ENCODE data around the gene KCNN1.
A peak's percentile ranks its signal among the peaks of the same experiment; 100 is the strongest.
"Not testable (repeated sequence)": the region's sequence is repeated elsewhere in the genome, so short reads cannot be mapped to it uniquely, and the experiment has no call there.

Gene KCNN1

DNA sequence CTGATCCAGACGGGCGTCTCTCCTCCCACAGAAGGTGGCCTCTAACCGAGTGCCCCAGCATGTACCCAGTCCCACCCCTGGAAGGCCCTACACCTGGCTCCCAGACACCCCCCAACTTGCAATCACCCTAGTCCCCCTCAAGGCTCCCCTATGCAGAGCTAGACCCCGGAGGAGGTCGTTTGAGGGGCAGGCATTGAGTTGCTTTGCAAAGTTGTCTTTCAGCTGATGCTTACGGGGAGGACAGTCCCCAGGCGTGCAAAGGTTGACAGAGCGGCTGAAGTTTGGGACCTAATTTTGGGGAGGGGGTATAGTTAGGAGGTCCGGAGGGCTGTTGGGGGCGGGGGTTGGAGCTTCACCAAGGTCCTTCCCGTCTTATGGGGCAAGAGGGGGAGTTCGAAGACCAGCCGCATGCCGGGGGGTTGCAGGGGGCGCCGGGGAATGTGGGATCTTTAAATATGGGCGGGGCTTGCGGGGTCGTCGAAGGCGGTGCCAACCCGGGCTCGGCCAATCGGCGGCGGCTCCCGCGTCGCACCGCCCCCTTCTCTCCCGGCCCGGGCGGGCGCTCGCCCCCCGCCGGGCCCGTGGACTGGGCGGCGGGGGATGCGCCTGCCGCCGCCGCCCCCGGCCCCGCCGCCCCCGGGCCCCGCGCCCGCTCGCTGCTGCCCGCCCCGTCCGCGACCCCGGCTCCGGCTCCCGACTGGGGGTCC is at the start of gene KCNN1:
Gene KCNN1, plus strand, starts transcription at position 558 of the 707 bp plus-strand sequence. CDS start 6,782 bp downstream, outside the sequence.
- no peak for DNase-seq (ENCODE audit: low spot score)

DNA sequence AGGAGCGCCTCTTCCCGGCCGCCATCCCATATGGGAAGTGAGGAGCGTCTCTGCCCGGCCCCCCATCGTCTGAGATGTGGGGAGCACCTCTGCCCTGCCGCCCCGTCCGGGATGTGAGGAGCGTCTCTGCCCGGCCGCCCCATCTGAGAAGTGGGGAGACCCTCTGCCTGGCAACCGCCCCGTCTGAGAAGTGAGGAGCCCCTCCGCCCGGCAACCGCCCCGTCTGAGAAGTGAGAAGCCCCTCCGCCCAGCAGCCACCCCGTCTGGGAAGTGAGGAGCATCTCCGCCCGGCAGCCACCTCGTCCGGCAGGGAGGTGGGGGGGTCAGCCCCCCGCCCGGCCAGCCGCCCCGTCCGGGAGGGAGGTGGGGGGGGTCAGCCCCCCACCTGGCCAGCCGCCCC is 48.8 kb upstream of the KCNN1 start:
- DNase-seq (ENCODE audit: low spot score), result not testable (repeated sequence)

DNA sequence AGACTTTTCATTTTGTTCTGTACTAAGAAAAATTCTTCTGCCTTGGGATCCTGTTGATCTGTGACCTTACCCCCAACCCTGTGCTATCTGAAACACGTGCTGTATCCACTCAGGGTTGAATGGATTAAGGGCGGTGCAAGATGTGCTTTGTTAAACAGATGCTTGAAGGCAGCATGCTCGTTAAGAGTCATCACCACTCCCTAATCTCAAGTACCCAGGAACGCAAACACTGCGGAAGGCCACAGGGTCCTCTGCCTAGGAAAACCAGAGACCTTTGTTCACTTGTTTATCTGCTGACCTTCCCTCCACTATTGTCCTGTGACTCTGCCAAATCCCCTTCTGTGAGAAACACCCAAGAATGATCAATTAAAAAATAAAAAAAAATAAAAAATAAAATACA is 47.8 kb upstream of the KCNN1 start:
- DNase-seq (ENCODE audit: low spot score), result not testable (repeated sequence)

DNA sequence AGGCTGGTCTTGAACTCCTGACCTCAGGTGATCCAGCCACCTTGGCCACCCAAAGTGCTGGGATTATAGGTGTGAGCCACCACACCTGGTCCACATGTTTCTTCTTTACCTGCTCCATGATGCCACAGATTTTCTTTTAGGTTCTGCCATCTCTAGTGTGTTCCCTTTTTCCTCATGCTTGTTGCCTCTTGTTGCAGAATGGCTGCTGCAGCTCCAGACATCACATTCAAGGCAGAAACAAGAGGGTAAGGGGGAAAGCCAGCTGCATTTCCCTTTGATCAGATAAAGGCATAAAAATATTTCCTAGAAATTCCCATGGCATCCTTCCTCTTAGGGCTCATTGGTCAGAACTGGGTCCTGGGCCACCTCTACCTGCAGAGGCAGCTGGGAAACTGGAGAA is 46.4 kb upstream of the KCNN1 start:
- no peak for DNase-seq (ENCODE audit: low spot score)

DNA sequence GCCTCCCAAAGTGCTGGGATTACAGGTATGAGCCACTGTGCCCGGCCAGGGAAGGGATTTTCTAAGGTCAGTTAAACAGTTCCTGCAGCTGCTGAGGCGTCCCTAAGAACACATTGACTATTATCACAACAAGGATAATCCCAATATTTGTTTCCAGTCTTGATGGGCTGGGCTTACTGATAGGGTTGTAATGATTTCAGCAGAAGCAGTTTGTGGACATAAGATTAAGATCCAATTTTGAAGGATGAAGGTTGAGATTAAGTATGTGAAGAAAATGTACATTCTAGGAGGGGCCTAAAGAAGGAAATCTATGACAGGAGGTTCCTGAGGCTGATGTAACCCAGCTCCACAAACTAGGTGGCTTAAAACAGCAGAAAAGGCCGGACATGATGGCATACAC is 44.8 kb upstream of the KCNN1 start:
- no peak for DNase-seq (ENCODE audit: low spot score)

DNA sequence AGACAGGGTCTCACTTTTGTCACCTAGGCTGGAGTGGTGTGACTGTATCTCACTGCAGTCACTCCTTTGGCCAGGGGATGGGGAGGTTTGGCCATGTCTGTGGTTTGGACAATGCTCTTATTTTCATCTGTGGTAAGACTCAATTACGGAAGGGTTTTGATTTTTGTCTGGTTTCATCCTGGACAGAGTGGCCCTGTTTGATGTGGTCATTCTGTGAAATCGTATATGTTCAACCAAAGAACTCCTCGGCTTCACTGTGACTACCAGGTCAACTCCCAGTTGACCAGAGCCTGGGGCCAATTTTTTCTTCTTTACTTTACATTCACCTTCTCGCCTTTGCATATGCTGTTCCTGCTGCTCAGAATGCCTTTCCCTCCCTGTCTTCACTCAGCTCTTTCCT is 40.9 kb upstream of the KCNN1 start:
- no peak for DNase-seq (ENCODE audit: low spot score)

DNA sequence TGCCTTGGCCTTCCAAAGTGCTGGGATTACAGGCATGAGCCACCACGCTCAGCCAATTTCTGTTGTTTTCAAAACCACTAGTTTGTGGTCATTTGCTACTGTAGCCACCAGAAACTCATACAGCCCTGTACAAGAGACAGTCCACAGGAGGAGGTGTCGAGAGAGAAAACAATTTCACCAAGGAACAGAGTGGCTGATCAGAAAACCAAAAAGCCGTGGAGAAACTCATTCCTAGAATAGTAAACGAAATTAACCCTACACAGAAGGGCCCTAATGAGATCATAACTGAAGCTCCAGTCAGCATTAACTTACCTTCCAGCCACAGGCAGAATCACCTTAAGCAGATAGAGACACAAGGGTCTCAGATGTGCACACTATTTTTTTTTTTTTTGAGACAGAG is 37.9 kb upstream of the KCNN1 start:
- DNase-seq (ENCODE audit: low spot score), result no peak

DNA sequence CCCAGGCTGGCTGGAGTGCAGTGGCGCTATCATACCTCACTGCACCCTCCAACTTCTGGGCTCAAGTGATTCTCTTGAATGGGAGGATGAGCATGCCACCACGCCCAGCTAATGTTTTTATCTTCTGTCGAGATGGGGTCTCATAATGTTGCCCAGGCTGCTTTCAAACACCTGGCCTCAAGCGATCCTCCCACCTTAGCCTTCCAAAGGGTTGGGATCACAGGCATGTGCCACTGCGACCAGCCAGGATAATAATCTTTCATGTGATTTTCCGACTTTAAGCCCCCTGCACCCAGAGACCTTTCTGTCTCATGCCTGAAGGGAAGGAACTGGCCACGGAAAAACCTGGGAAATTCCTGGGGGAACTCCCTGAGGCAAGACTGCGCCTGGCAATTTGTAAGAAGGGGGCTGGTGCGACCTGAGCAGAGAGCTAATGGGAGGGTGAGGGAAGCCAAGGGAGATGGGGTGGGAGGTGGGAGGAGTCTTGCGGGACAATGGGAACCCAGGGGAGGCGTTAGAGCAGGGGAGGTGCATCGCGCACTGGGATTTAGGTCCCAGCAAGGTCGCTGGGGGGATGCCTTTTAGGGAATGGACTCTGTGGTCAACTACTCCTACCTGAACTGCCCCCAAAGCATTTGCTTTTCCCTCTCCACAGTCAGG is 35.2 kb upstream of the KCNN1 start:
- DNase-seq (ENCODE audit: low spot score), result no peak

DNA sequence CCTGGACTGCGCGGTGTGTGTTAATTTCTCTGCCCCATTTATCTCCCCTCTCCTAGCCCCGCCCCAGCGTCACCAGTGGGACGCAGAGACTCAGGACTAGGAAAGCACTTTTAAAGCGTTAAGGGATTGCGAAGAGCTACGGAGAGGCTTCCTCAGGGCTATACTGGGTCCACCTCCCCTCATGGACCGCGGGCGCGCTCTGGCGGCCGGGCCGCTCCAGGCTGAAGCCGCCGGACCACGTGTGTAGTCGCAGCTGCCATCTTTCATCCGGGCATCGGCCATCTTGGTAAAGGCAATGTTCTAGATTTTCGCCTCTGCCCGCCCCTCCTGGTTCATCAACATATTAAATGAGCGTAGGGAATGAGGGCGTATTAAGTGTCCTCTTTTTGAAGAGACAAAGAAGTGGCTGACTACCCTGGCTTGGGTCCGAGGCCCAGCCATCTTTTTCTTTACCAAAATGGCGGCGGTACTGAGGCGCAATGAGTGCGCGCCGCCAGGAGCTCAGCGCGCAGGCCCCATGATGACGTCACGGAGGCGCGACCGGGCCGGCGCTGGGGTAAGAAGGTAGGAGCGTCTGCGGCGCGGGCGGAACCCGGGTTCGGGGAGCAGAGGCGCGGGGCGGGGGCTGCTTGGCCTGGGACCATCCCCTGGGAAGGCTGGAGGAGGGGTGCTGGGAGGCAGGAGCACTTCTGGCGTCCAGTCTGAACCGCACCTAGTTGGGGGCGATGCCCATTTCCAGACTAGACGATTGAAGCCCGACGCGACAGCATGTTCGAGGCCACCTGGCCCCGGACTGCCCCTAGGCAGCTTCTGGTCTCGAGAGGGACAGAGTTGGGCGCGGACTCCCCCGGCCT is 34.2 kb upstream of the KCNN1 start, which contains the start of gene CCDC124:
Gene CCDC124, plus strand, starts transcription at position 531 of the 854 bp plus-strand sequence. CDS start 3,406 bp downstream, outside the sequence.
- DNase-seq (ENCODE audit: low spot score), result peak; percentile 93

DNA sequence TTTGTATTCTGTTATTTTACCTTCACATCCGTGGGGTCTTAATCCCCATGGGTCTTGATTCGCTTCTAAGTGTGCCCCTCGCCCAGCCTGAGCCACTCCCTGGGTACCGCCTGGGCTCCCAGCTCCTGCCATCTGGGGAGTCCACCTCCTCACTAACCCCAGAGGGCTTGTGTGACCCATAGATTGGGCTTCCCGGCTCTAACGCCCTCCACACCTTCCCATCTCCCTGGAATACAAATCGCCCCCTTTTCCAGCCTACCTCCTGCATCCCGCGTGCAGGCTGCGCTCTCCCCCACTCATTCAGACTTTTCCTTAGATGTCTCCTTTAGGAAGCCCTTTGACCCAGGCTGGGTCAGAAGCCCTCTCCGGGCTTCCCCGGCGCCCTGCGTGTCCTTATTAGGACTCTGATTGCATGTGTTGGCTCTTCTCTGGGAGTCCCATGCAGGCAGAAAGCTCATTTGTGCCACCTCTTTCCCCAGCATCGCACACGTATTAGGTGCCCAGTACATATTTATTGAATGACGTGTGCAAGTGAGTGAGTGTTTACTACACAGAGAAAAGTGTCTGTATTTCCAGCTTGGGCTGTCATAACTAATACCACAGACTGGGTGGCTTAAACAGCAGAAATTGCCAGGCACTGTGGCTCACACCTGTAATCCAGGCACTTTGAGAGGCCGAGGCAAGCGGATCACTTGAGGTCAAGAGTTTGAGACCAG is 33.3 kb upstream of the KCNN1 start:
- no peak for DNase-seq (ENCODE audit: low spot score)

DNA sequence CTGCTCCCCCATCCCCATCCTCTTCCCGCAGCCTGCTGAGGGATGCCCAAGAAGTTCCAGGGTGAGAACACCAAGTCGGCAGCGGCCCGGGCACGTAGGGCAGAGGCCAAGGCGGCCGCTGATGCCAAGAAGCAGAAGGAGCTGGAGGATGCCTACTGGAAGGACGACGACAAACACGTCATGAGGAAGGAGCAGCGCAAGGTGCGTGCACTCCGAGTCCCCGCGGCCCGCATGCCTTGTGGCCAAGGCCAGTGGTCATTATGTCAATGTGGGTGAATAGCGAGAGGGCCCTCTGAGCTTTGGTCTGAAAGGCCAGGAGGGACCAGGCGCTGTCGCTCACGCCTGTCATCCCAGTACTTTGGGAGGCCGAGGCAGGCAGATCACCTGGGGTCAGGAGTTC is 30.5 kb upstream of the KCNN1 start:
- no peak for DNase-seq (ENCODE audit: low spot score)

DNA sequence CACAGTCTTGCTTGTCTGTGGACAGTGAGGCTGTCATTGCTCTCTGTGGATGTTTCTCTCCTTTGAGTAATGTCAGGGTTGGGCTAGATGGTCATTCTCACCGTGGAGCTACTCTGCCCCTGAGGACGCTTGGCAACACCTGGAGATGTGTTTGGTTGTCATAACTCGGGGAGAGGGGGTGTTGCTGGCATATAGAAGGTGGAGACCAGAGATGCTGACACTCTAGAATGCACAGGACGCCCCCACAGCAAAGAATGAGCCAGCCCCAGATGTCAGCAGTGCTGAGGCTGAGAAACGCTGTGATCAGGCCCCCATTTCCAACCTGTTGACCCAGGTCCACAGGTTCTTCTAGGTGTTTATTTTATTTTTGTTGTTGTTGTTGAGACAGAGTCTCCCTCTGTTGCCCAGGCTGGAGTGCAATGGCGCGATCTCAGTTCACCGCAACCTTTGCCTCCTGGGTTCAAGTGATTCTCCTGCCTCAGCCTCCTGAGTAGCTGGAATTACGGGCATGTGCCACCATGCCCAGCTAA is 29.5 kb upstream of the KCNN1 start:
- no peak for DNase-seq (ENCODE audit: low spot score)

DNA sequence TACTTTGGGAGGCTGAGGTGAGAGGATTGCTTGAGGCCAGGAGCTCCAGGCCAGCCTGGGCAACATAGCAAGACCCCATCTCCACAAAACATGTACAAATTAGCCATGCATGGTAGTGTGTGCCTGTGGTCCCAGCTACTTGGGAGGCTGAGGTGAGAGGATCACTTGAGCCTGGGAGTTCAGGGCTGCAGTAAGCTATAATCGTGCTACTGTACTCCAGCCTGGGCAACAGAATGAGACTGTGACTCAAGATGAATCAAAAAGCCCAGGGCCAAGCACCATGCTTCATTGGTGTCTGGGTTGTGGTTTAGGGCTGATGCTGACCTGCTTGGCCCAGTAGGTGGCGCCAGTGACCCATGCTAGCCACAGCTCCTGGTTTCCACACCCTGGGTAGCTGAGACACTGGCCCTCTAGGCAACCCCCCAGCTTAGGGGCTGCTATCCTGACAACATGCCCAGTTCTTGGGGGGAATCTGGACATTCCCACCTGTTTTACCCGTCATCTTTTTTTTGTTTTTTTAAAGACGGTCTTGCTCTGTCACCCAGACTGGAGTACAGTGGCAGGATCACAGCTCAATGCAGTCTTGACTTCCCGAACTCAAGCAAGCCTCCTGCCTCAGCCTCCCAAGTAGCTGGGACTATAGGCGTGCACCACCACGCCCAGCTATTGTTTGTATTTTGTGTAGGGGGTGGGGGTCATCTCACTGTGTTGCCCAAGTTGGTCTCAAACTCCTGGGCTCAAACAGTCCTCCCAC is 28.6 kb upstream of the KCNN1 start:
- DNase-seq (ENCODE audit: low spot score), result peak; percentile 80

DNA sequence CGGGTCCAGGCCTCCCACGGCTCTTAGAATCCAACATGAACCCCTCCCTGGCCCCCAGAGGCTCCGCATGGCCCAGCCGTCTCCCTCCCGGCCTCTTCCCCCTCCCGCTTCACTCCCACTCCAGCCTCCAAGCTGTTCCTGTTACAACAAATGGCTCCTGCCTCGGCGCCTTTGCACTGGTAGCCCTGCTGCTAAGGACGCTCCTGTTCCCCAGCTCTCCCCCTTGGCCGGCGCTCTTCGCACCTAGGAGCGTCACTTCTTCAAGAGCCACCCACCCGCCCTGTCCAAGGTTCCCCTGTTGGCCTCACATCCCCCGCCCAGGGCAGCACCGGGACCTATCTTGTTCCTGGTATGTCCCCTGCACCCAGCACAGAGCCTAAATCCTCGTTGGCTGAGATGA is 24.7 kb upstream of the KCNN1 start:
- DNase-seq (ENCODE audit: low spot score), result no peak

DNA sequence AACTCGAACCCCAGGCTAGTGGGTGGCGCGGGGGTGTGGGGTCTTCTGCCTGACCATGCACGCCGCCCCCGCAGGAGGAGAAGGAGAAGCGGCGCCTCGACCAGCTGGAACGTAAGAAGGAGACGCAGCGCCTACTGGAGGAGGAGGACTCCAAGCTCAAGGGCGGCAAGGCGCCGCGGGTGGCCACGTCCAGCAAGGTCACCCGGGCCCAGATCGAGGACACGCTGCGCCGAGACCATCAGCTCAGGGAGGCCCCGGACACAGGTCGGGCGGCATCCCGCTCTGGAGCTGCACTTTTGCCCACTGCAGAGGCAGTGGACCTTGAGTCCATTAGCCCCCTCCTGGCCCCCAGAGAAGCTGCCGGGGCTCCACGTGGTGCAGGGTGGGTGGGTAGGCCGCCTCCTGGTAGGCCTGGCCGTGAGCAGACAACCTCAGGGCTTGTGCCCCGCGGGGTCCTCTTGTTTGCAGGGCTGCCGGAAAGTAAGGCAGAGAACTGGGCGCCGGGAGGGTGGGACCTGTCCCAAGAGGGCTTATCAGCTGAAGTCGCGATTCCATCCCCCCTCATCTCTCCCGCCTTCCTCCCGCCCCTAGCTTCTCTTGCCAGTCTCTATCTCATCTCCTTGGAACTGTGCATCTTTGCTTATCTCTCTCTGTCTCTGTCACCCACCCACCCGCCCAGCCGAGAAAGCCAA is 24.2 kb upstream of the KCNN1 start:
- no peak for DNase-seq (ENCODE audit: low spot score)

DNA sequence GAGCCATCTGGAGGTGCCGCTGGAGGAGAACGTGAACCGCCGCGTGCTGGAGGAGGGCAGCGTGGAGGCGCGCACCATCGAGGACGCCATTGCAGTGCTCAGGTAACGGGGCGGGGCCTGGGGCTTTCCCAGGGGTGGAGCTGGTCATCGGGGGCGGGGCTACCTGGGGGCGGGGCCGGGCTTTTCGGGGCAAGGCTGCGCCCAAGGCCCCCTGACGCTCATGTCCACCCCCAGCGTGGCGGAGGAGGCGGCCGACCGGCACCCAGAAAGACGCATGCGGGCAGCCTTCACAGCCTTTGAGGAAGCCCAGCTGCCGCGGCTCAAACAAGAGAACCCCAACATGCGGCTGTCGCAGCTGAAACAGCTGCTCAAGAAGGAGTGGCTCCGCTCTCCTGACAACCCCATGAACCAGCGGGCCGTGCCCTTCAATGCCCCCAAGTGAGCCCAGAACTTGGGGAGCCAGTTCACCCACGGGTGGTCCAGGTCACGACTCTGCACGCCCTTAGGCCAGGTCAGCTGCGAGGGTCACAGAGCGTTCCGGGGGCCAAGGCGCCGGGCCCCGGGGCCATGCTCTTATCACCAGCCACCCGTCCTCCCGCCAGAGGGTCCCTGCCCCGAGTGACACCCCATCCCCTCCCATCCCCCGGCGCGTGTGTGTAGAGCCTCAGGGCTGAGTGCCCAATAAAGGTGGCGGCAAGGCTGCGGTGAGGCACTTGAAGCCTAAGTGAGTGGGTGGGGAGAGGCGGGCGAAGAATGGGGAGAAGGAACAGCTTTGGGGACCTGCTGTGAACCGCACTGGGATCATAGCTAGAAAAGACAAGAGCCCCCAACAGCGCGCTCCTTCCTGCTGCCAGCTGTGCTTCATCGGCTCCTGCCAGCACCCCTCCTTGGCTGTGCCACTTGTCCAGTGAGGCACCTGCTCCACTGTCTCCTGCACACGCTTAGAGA is 23.4 kb upstream of the KCNN1 start:
- DNase-seq (ENCODE audit: low spot score), result no peak

DNA sequence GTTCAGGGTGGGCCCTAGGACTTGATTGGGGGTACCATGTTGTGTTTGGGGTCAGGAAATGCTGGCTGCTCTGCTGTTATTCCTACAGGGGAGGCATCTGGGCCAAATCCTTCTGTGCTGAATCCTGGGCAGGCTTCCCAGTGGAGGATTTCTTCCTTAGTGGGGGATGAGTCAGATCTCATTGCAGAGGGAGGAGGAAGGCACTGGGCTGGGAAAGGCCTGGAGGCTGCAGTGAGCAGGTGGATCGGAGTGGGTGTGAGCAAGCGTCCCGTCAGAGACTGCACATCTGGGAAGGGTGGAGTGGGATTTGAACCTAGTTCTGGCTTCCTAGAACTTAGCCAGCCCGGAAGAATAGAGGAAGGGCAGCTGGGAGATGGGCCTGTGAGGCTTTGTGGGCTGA is 22.6 kb upstream of the KCNN1 start:
- DNase-seq (ENCODE audit: low spot score), result no peak

DNA sequence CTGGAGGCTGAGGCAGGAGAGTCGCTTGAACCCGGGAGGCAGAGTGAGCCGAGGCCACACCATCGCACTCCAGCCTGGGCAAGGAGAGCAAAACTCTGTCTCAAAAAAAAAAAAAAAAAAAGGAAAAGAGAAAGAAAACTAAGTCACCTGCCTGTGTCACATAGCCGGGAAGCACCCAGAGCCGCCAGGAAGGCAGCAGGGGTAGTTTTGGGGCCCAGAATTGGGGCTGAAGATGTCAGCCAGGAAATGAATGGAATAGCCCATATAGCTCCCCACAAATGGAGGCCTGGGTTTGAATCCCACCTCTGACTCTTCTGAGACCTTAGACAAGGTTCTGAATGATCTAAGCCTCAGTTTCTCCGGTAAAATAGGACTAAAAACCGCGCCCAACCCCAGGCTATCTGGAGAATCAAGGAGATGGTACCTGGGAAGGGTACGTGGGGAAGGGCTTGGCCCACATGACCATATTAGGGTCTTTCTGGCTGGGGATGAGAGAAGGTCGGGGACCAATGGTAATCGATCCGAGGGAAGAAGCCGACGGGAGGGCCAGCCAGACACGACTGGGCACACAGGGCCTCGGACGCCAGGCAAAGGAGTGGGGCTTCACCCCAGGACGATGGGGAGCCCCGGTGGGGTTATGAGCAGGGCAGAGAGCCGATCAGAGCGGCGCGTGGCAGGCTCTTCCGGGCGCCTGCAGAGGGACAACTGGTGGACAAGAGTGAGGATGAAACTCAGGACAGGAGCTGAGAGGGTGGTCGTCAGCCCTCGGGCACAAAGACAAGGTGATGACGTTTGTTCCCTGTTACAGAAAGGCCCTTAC is 19.7 kb upstream of the KCNN1 start:
- DNase-seq (ENCODE audit: low spot score), result no peak

Measured in CD4-positive, alpha-beta T cell treated with Interleukin-6 at 100 ng/mL for 8 hours (primary cell).